HEK293 (cell line): Measurements from ENCODE around the gene LYPD5.

ENCODE experiments used
- CTCF ChIA-PET: fragments of 350-600 bp; formaldehyde crosslinking; extraction: SDS; loops from one replicate; lab custom pipeline; 2021; ENCODE audit warnings: antibody characterized with exemption; lab: Yijun Ruan, JAX
- POLR2A ChIA-PET: fragments of 300-600 bp; formaldehyde crosslinking; extraction: SDS; loops from one replicate; lab custom pipeline; 2020; ENCODE audit warnings: antibody characterized with exemption, inconsistent platforms; lab: Yijun Ruan, JAX
- H3K27ac ChIP-seq: fragments of 200-500 bp; sonication (Bioruptor generic); 2 replicates; pipeline ENCODE4 v1.5.1; 2014; ENCODE audit warnings: low read depth, low read length, control low read depth, inconsistent platforms; ENCODE audit errors: extremely low read depth
- H3K36me3 ChIP-seq, 2 experiments: fragments of 200-500 bp in 1 of 2; sonication (Bioruptor generic) in 1 of 2; 1 replicate in 1 of 2; 2 replicates in 1 of 2; pipeline ENCODE4 v1.5.1; 2014 to 2017; ENCODE audit warnings: inconsistent platforms in 2 of 2, low read length in 2 of 2; ENCODE audit not compliant: control insufficient read depth in 2 of 2, insufficient read depth in 1 of 2
- H3K4me1 ChIP-seq: fragments of 200-500 bp; sonication (Bioruptor generic); 2 replicates; pipeline ENCODE4 v1.5.1; 2014; ENCODE audit warnings: mild to moderate bottlenecking, low read length, inconsistent platforms; ENCODE audit not compliant: control insufficient read depth, insufficient read depth
- H3K4me3 ChIP-seq: 2 replicates; pipeline ENCODE4 v1.5.1; 2011; ENCODE audit warnings: low read depth, mild to moderate bottlenecking, control low read depth, low read length, moderate library complexity
- H3K9me3 ChIP-seq: fragments of 200-500 bp; sonication (Bioruptor generic); 2 replicates; pipeline ENCODE4 v1.5.1; 2014; ENCODE audit warnings: low read depth, low read length, inconsistent platforms; ENCODE audit not compliant: control insufficient read depth, insufficient read depth
- HOXD13 ChIP-seq: sonication (generic); formaldehyde crosslinking; IDR thresholded peaks from 2 replicates; pipeline ENCODE4 v1.8.0; 2022; ENCODE audit warnings: missing genetic modification reagents, borderline replicate concordance
- PRDM1 ChIP-seq: fragments of 450-650 bp; formaldehyde crosslinking; IDR thresholded peaks from 2 replicates; pipeline ENCODE4; 2016; ENCODE audit warnings: missing biosample characterization, missing genetic modification characterization
- REPIN1 ChIP-seq: fragments of 450-650 bp; formaldehyde crosslinking; IDR thresholded peaks from 2 replicates; pipeline ENCODE4 v1.5.1; 2017; ENCODE audit warnings: missing biosample characterization, missing genetic modification characterization, low read depth
- ZNF239 ChIP-seq: fragments of 450-650 bp; formaldehyde crosslinking; IDR thresholded peaks from 2 replicates; pipeline ENCODE4 v1.5.1; 2016; ENCODE audit warnings: missing biosample characterization, missing genetic modification characterization
- ZNF394 ChIP-seq: fragments of 450-650 bp; formaldehyde crosslinking; IDR thresholded peaks from 2 replicates; pipeline ENCODE4 v1.5.1; 2016; ENCODE audit warnings: missing biosample characterization, missing genetic modification characterization, mild to moderate bottlenecking, moderate library complexity, borderline replicate concordance
- ZNF792 ChIP-seq: fragments of 450-650 bp; formaldehyde crosslinking; IDR thresholded peaks from 2 replicates; pipeline ENCODE4 v1.5.1; 2016; ENCODE audit warnings: missing biosample characterization, missing genetic modification characterization
- TF ChIP-seq, protein P1 (sequence below): fragments of 450-650 bp; formaldehyde crosslinking; IDR thresholded peaks from 2 replicates; pipeline ENCODE4 v1.5.1; 2016; ENCODE audit warnings: missing biosample characterization, missing genetic modification characterization
- TF ChIP-seq, protein P2 (sequence below): fragments of 450-650 bp; formaldehyde crosslinking; IDR thresholded peaks from 2 replicates; pipeline ENCODE4 v1.5.1; 2017; ENCODE audit warnings: missing biosample characterization, mild to moderate bottlenecking, missing genetic modification characterization, moderate library complexity
- TF ChIP-seq, protein P3 (sequence below): fragments of 450-650 bp; formaldehyde crosslinking; IDR thresholded peaks from 2 replicates; pipeline ENCODE4 v1.5.1; 2016; ENCODE audit warnings: missing biosample characterization, missing genetic modification characterization

The LYPD5 gene

DNA sequence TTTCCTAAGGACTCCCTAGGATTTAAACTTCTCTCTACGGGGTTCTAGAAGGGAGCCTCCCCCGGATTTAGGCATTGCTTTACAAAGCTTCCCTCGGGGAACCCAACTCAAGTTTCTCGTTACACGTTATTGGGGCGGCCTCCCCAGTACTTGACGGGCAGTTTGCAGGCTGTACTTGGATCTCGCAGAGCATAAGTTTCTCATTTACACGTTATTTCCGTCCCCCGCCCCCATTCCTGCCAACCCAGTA, 48.1 kb downstream of the LYPD5 start (continued):
- TF ChIP-seq, protein P1, sequence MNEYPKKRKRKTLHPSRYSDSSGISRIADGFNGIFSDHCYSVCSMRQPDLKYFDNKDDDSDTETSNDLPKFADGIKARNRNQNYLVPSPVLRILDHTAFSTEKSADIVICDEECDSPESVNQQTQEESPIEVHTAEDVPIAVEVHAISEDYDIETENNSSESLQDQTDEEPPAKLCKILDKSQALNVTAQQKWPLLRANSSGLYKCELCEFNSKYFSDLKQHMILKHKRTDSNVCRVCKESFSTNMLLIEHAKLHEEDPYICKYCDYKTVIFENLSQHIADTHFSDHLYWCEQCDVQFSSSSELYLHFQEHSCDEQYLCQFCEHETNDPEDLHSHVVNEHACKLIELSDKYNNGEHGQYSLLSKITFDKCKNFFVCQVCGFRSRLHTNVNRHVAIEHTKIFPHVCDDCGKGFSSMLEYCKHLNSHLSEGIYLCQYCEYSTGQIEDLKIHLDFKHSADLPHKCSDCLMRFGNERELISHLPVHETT (tag by site-specific recombination) = no peak
- TF ChIP-seq, all 188 proteins: peak for 8

DNA sequence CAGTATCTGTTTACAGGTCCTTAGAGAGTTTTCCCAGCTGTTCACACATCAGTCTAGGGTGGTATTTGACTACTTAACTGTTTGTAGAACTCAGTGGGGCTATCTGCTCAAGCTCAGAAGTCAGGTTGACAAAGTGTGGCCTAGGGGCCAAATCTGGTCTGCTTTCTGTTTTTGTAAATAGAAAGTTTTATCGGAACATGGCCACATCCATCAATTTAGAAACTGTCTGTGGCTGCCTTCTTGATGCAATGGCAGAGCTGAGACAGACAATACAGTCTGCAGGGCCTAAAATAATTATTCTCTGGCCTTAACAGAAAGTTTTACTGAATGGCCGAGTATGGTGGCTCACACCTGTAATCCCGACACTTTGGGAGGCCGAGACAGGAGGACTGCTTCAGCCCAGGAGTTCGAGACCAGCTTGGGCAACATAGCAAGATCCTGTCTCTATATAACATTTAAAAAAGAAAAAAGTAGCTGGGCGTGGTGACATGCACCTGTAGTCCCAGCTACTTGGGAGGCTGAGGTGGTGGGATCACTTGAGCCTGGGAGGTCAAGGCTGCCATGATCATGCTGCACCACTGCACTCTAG, 49.9 kb downstream of the LYPD5 start:
- CTCF ChIA-PET = interaction anchor here (0.6 to 9.0 kb wide), 20 partner anchors 8 to 1999 kb away, joined by 3 to 151 read pairs (median 4); no protein-coding TSS in a partner anchor
- no peaks in the 10 kb centered on the region for H3K9me3 ChIP-seq

DNA sequence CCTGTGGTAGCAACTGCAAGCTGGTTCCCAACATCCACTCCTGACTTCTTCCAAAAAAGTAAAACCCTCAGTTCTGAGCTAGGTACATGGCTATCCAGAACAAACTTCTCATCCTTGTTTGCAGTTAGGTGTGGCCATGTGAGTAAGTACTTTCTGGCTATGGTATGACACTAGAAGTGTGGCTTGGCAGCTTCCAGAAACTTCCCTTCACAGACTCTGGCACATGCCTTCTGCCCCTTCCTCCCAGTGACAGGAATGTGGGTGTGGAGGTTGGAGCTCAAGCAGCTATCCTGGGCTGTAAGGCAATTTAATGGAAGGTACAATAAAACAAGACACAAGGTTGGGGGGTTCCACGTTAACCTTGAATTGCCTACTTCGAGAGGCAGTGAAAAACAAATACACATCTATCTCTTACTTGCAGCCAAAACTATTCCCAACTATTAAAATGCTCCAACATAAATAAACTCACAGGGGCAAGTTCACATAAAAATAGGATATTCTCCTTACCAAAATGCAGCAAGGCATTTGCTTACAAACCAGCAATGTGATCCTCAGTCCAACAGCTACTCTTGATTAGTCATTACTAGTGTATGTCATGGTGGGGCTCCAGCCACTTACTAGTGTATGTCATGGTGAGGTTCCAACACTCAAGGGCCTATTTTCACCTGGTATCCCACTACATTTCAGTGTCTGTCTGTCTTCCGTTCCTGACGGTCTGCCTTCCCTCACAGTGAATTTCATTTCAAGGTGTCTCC, 50.6 kb downstream of the LYPD5 start:
- Histone ChIP-seq H3K36me3 (peaks cover 57 to 67% of the 10 kb centered on the region in 2 experiments), H3K4me1 (peaks cover 24% of the 10 kb centered on the region), H3K4me3 (no peak overlapping the region), H3K27ac (peak overlapping the region; percentile 35; the same call in 1 of the 2 replicates), H3K9me3 (no peaks in the 10 kb centered on the region)
- CTCF ChIA-PET = interaction anchor here (0.6 to 9.0 kb wide), 11 partner anchors 9 to 270 kb away, joined by 3 to 151 read pairs (median 6); no protein-coding TSS in a partner anchor
- TF ChIP-seq, protein P2, sequence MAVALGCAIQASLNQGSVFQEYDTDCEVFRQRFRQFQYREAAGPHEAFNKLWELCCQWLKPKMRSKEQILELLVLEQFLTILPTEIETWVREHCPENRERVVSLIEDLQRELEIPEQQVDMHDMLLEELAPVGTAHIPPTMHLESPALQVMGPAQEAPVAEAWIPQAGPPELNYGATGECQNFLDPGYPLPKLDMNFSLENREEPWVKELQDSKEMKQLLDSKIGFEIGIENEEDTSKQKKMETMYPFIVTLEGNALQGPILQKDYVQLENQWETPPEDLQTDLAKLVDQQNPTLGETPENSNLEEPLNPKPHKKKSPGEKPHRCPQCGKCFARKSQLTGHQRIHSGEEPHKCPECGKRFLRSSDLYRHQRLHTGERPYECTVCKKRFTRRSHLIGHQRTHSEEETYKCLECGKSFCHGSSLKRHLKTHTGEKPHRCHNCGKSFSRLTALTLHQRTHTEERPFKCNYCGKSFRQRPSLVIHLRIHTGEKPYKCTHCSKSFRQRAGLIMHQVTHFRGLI (tag by site-specific recombination) = 0 out of 2 replicates have a peak, but pooled peaks have one; percentile 21
- TF ChIP-seq ZNF239 (tag by site-specific recombination) = no peak
- TF ChIP-seq, protein P3, sequence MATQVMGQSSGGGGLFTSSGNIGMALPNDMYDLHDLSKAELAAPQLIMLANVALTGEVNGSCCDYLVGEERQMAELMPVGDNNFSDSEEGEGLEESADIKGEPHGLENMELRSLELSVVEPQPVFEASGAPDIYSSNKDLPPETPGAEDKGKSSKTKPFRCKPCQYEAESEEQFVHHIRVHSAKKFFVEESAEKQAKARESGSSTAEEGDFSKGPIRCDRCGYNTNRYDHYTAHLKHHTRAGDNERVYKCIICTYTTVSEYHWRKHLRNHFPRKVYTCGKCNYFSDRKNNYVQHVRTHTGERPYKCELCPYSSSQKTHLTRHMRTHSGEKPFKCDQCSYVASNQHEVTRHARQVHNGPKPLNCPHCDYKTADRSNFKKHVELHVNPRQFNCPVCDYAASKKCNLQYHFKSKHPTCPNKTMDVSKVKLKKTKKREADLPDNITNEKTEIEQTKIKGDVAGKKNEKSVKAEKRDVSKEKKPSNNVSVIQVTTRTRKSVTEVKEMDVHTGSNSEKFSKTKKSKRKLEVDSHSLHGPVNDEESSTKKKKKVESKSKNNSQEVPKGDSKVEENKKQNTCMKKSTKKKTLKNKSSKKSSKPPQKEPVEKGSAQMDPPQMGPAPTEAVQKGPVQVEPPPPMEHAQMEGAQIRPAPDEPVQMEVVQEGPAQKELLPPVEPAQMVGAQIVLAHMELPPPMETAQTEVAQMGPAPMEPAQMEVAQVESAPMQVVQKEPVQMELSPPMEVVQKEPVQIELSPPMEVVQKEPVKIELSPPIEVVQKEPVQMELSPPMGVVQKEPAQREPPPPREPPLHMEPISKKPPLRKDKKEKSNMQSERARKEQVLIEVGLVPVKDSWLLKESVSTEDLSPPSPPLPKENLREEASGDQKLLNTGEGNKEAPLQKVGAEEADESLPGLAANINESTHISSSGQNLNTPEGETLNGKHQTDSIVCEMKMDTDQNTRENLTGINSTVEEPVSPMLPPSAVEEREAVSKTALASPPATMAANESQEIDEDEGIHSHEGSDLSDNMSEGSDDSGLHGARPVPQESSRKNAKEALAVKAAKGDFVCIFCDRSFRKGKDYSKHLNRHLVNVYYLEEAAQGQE (tag by site-specific recombination) = no peak
- TF ChIP-seq ZNF394 (tag by site-specific recombination) = peak; percentile 62; the same call in 1 of the 2 replicates
- POLR2A ChIA-PET = interaction anchor here (0.6 to 4.4 kb wide), 4 partner anchors 27 to 156 kb away, joined by 3 to 63 read pairs (median 5); partner anchors contain the start of genes IRGQ and ZNF576

More for the DNA sequence above, 49.9 kb downstream of the LYPD5 start:
- Histone ChIP-seq H3K4me3 (no peak overlapping the region), H3K4me1 (peaks cover 25% of the 10 kb centered on the region), H3K27ac (peak overlapping the region; percentile 100), H3K36me3 (peaks cover 50 to 60% of the 10 kb centered on the region in 2 experiments)
- POLR2A ChIA-PET = interaction anchor here (0.5 to 4.4 kb wide), 15 partner anchors 10 to 221 kb away, joined by 3 to 63 read pairs (median 5); partner anchors contain the start of genes IRGQ, ZNF283 and ZNF576
- no peak for TF ChIP-seq HOXD13 (CRISPR knock-in tag)
- 0 out of 2 replicates have a peak, but pooled peaks have one; percentile 20 for TF ChIP-seq ZNF792 (tag by site-specific recombination)

DNA sequence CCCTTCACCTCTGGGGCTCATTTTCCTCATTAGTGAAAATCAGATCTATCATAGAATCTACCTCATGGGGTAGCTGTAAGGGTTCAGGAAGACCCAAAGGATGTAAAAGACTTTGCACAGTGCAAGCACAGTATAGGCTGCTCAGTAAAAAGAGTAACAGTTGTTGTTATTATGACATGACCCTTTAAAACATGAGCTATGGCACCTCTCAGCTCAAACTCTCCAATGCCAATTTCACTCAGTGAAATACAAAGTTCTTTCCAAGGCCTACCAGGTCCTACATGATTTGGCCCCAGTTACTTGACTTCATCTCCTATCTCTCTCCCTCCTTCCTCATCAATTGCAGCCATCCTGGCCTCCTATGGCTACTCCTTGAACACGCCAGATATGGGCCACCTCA, 52.3 kb downstream of the LYPD5 start:
- peaks cover 11% of the 10 kb centered on the region for H3K4me1 ChIP-seq
- ChIA-PET POLR2A (interaction anchor here (1.0 kb wide), 1 partner anchor 9 kb away, joined by 3 read pairs; no protein-coding TSS in a partner anchor), CTCF (interaction anchor here (0.6 to 2.3 kb wide), 7 partner anchors 15 to 267 kb away, joined by 3 to 9 read pairs (median 4); no protein-coding TSS in a partner anchor)
- H3K36me3 ChIP-seq = peaks cover 63 to 78% of the 10 kb centered on the region in 2 experiments
- no peak overlapping the region for H3K27ac ChIP-seq
- TF ChIP-seq PRDM1 (tag by site-specific recombination) (peak; percentile 61), REPIN1 (tag by site-specific recombination) (no peak)
- TF ChIP-seq, all 188 proteins: peak for 1
- H3K4me3 ChIP-seq = no peak overlapping the region
- no peaks in the 10 kb centered on the region for H3K9me3 ChIP-seq
